Progenitor cell of endocrine pancreas (in vitro differentiated cells): ENCODE measurements around the gene TMTC2. TPM values are rescaled to one million over a fixed set of nuclear protein-coding genes. Genes with fewer than 3 reads are reported as not detected.

Experiments
- DNase-seq: peaks from one replicate; pipeline ENCODE4 v3.0.0; 2021; ENCODE audit warnings: low spot score; ENCODE audit not compliant: unreplicated experiment
- H3K27ac Mint-ChIP-seq: 2 replicates; pipeline ENCODE4 v1.8.0; 2021; ENCODE audit warnings: mild to moderate bottlenecking, moderate library complexity, mixed read lengths
- H3K27me3 Mint-ChIP-seq: 2 replicates; pipeline ENCODE4 v1.8.0; 2021; ENCODE audit warnings: mixed read lengths
- H3K36me3 Mint-ChIP-seq: 2 replicates; pipeline ENCODE4 v1.8.0; 2022; ENCODE audit warnings: mixed read lengths; ENCODE audit not compliant: insufficient read depth
- H3K4me1 Mint-ChIP-seq: 2 replicates; pipeline ENCODE4 v1.8.0; 2021; ENCODE audit warnings: low read depth, mixed read lengths
- H3K4me3 Mint-ChIP-seq: 2 replicates; pipeline ENCODE4 v1.8.0; 2021; ENCODE audit warnings: low read depth, mild to moderate bottlenecking, moderate library complexity, mixed read lengths
- H3K9me3 Mint-ChIP-seq: 2 replicates; pipeline ENCODE4 v1.8.0; 2021; ENCODE audit warnings: low read depth, mixed read lengths
- total RNA-seq: library from RNA; stranded (reverse); gene quantifications from 2 replicates; pipeline ENCODE4 v1.2.1, GENCODE V29; 2021
- TF ChIP-seq, protein P1 (sequence below): fragments of 200-600 bp; sonication (generic); IDR thresholded peaks from one replicate; pipeline ENCODE4 v1.5.0; 2021; ENCODE audit warnings: antibody characterized with exemption, mild to moderate bottlenecking; ENCODE audit not compliant: unreplicated experiment

Gene TMTC2
- total RNA-seq, 1 donor from 2014 or later = 15.4 TPM

GRCh38 chr12:82727886-82728285 is 41.2 kb downstream of the TMTC2 start:
- Mint-ChIP-seq H3K27ac (no peak overlapping the region), H3K36me3 (peaks cover 7% of the 10 kb centered on the region), H3K27me3 (no peaks in the 10 kb centered on the region), H3K4me1 (no peaks in the 10 kb centered on the region), H3K9me3 (no peaks in the 10 kb centered on the region), H3K4me3 (no peak overlapping the region)
- no peak for DNase-seq
- TF ChIP-seq, protein P1, sequence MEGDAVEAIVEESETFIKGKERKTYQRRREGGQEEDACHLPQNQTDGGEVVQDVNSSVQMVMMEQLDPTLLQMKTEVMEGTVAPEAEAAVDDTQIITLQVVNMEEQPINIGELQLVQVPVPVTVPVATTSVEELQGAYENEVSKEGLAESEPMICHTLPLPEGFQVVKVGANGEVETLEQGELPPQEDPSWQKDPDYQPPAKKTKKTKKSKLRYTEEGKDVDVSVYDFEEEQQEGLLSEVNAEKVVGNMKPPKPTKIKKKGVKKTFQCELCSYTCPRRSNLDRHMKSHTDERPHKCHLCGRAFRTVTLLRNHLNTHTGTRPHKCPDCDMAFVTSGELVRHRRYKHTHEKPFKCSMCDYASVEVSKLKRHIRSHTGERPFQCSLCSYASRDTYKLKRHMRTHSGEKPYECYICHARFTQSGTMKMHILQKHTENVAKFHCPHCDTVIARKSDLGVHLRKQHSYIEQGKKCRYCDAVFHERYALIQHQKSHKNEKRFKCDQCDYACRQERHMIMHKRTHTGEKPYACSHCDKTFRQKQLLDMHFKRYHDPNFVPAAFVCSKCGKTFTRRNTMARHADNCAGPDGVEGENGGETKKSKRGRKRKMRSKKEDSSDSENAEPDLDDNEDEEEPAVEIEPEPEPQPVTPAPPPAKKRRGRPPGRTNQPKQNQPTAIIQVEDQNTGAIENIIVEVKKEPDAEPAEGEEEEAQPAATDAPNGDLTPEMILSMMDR = no peak

DNA sequence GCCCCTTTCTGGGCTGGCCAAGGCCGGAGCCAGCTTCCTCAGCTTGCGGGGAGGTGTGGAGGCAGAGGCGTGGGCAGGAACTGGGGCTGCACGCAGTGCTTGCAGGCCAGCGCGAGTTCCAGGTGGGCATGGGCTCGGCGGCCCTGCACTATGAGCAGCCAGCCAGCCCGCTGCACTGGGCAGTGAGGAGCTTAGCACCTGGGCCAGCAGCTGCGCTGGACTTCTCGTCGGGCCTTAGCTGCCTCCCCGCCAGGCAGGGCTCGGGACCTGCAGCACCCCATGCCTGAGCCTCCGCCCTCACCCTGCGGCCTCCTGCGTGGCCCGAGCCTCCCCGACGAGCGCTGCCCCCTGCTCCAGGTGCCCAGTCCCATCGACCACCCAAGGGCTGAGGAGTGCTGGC is 42.0 kb downstream of the TMTC2 start:
- no peak for DNase-seq
- Mint-ChIP-seq H3K27me3 (no peaks in the 10 kb centered on the region), H3K27ac (no peak overlapping the region), H3K4me1 (no peaks in the 10 kb centered on the region), H3K9me3 (no peaks in the 10 kb centered on the region), H3K4me3 (no peak overlapping the region), H3K36me3 (peaks cover 7% of the 10 kb centered on the region)
- TF ChIP-seq, protein P1 = no peak

DNA sequence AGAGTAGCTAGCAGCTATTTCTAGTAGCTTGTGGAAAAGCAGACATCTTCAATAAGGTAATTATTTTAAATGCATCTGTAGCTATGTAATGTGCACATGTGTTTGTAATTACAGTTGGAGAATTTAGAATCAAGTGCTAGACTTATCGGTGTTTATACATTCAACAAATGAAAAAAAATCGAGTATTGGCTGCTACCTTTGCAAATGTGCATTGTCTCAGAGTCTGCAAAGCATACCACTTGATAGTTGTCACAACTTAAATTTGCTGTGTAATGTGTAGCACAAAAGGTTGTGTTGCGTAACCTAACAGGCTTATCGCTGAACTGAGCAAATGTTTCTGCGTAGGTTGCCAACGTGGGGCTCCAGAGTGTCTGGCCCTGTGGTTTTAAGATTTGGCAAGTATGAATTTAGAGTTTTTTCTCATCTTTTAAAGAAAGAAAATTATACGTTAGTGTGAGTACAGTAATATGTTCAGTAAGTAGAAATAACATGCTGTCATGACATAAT is 44.3 kb downstream of the TMTC2 start:
- DNase-seq = no peak
- Mint-ChIP-seq H3K36me3 (peaks cover 9% of the 10 kb centered on the region), H3K27me3 (no peaks in the 10 kb centered on the region), H3K27ac (no peak overlapping the region), H3K9me3 (no peaks in the 10 kb centered on the region), H3K4me1 (no peaks in the 10 kb centered on the region), H3K4me3 (no peak overlapping the region)
- TF ChIP-seq, protein P1 = no peak

DNA sequence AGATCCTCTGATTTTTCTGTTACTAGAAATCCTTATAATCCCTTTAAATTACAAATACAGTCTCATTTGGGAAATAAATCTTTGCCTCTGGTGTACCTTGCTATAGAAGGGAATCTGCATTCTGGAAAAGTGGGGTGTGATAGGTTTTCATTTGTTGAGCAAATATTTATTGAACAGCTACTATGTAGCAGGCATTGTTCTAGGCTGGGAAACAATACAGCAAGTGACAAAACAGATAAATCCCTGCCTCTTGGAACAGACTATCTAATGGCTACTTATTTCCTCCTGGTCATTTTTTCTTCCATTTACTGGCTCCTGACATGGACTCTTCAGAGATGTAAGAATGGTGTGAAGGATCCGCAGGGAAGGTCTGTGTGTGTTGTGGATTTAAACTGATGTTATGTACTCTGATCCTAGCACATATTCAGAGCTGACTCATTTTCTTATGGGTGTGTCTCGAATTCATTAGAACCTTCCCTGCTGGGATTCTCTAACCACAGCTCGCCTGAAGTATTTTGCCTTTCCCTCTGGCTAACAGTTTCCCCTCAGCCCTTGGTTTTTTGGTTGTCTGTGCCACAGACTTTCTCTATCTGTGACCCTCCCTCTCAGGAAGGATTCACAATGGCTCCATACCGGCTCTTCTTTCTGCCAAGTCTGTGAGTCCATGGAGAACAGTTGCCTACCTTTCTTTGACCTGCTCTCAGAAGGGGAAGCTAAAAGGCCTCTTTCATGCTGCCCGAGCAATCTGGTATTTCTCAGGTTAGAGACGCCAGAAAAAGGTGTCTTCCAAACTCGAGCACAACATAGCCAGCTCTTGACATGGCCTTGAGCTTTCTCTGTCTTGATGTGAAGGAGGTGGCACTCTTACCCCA is 53.7 kb downstream of the TMTC2 start:
- H3K27ac Mint-ChIP-seq = no peak overlapping the region
- TF ChIP-seq, protein P1 = no peak
- DNase-seq = no peak
- no peak overlapping the region for H3K4me3 Mint-ChIP-seq
- H3K27me3 Mint-ChIP-seq = no peaks in the 10 kb centered on the region
- H3K36me3 Mint-ChIP-seq = peaks cover 7% of the 10 kb centered on the region
- peaks cover 8% of the 10 kb centered on the region for H3K4me1 Mint-ChIP-seq
- no peaks in the 10 kb centered on the region for H3K9me3 Mint-ChIP-seq

DNA sequence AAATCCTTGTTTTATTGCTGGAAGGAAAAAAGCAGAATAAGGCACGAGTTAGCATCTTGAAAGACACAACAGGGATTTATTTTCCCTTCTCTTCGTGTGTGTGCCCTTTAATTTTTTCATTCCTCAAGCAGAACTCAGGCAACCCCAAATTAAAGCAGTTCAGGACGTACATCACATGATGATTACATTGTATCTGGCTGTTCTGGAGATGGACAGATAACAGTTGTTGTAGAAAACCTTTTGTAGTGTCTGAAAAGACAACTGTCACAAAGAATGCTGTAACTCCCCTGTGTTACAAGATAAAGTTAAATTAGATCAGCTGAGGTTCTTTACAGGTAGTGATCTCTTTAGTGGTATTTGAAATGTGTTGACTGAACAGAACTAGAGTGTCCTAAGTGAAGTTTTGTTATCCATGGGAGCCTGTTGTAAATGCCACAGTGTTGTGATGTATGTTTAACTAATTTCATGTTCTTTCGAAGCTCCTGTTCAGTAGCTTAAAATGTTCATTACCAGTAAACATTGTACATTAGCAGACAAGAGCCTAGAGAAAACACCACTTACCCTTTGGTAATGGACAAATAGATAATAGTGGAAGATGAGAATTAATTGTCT is 58.5 kb downstream of the TMTC2 start:
- Mint-ChIP-seq H3K4me1 (peaks cover 8% of the 10 kb centered on the region), H3K9me3 (no peaks in the 10 kb centered on the region), H3K27ac (no peak overlapping the region), H3K4me3 (no peak overlapping the region), H3K27me3 (no peaks in the 10 kb centered on the region), H3K36me3 (peaks cover 5% of the 10 kb centered on the region)
- DNase-seq = no peak
- TF ChIP-seq, protein P1 = no peak
